ENCODE measurements around the gene MAD1L1.
A peak's percentile ranks its signal among the peaks of the same experiment; 100 is the strongest.
"Not testable (repeated sequence)": the region's sequence is repeated elsewhere in the genome, so short reads cannot be mapped to it uniquely, and the experiment has no call there.

The MAD1L1 gene

DNA sequence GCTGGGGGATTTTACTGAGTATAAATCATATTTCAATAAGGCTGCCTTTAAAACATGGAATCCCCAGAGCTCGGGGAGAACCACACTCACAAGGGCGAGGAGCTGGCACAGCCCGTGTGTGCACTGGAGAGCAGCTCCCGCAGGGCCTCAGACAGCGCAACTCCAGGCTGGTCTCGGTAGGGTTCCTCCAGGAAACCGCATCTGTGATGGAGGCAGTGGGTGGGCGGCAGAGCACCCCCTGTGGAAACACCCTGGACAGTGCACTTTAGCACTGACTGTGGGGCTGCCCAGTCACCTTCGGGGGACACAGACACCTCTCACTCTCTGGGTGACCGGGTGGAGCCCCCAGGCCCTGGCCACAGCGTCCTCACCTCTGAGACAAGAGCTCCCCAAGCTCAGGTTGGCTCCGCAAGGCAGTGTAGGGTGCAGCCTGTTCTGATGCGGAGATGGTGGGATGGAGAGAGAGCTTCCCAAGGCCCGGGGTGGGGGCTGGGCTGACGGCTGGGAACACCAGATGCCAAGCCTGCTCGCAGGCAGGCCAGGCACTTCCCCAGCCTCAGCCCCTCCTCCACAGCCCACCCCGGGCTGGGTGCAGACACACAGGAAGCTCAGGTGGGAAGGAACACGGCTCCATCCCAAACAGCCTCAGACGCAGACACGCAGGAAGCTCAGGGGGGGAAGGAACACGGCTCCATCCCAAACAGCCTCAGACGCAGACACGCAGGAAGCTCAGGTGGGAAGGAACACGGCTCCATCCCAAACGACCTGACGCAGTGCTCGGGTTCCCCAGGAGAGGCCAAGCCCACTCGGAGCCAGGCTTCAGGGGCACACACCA is 224.4 kb downstream of the MAD1L1 start:
- no peak for DNase-seq

DNA sequence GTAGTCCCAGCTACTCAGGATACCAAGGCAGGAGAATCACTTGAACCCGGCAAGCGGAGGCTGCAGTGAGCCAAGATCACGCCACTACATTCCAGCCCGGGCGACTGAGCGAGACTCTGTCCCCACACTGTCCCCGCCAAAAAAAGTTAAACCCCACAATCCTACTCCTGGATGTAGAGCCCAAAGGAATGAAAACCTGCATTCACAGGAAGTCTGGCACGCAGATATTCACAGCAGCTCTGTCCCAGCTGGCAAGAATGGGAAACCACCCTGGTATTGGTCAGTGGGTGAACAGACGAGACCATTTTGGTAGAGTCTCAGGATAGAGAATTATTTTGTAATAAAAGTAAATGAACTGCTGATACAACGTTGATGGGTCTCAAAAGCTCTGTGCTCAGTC is 225.2 kb downstream of the MAD1L1 start:
- DNase-seq = no peak

DNA sequence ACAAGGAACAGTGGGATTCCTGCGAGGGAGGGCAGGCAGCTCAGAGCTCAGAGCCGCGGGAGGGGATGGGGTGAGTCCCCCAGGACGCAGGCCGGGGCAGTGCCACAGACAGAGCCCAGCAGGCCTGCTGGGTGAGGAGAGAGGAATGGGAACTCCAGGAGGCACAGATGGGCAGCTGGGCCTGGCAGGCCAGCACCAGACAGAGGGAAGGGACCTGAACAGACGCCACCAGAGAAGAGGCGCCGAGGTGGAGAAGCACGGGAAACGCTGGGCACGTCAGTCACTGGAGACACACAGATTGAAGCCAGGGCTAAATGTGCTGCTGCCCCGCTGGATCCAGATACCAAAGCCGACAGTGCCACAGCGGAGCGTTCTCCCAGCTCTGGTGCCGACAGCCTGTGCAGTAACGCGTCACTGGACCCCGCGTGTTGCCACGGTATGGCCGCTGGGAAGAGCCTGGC is 225.8 kb downstream of the MAD1L1 start:
- no peak for DNase-seq

DNA sequence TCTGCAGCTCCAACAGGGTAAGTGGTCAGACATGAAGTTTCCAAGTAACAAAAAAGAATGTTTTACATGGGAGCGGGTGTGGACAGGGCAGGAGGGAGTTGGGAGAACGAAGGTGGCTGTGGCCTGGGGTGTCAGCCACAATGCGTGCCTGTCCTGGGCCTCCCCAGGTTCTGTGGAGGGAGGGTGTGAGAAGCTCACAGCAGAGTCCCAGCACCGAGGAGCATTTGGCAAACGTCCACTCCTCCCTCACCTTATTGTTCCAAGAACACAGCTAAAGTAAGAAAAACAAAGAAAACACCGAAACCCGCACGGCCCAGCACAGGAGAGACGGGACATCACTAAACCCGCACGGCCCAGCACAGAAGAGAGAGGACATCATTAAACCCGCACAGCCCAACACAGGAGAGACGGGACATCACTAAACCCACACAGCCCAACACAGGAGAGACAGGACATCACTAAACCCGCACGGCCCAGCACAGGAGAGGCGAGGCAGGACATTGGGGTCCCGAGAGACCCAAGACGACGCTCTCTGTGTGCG is 226.4 kb downstream of the MAD1L1 start:
- no peak for DNase-seq

DNA sequence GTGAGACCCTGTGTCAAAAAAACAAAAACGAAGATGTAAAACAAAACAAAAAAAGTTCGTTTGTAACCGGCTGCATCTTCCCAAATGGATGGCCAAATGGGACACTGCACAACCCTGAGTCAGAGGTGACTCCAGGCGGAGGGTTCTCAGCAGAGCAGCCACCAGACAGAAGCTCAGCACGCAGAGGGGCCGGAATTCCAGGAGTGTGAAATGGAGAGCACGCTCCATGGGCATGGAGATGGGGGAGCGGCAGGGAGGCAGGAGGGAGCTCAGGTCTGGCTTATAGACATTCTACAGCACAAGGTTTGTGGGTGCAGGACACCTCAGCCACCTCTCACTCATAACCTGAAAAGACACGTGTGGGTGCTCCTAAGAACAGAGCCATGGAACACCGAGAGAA is 227.0 kb downstream of the MAD1L1 start:
- no peak for DNase-seq

DNA sequence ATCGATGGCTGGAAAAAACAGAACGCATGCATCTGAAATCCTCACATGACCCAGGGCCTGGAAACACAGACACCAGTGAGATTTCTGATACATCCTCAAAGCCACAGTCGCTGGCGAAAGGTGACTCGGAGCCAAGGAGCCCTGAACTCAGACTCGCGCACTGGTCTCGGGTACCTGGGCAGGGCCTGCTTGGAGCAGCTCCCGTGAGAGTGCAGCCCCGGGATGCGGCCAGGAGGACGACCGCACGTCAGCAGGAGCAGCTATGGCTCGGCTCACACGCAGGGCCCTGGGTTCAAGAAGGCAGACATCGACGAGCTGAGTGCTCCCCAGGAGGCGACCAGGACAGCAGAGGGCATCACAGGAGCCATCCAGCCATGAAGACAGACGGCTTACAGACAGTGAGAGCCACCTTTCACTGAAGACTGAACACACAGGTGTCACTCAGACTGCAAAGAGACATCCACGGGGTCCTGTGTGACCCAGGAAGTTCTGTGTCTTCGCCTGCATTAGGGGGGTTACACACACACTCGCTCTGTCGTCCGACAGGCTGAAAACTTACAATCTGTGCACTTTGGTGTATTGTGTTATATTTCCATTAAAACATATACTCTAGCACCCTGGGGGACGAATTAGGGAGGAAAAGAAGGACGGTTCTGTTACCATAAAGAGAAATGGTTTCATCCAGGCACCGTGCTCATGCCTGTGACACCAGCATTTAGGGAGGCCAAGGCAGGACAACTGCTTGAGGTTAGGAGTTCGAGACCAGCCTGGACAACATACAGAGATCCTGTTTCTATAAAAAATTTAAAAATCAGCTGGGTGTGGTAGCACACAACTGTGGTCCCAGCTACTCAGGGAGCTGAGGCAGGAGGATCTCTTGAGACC is 227.7 kb downstream of the MAD1L1 start:
- peak in 1 of 2 donors; percentile 10 for DNase-seq

DNA sequence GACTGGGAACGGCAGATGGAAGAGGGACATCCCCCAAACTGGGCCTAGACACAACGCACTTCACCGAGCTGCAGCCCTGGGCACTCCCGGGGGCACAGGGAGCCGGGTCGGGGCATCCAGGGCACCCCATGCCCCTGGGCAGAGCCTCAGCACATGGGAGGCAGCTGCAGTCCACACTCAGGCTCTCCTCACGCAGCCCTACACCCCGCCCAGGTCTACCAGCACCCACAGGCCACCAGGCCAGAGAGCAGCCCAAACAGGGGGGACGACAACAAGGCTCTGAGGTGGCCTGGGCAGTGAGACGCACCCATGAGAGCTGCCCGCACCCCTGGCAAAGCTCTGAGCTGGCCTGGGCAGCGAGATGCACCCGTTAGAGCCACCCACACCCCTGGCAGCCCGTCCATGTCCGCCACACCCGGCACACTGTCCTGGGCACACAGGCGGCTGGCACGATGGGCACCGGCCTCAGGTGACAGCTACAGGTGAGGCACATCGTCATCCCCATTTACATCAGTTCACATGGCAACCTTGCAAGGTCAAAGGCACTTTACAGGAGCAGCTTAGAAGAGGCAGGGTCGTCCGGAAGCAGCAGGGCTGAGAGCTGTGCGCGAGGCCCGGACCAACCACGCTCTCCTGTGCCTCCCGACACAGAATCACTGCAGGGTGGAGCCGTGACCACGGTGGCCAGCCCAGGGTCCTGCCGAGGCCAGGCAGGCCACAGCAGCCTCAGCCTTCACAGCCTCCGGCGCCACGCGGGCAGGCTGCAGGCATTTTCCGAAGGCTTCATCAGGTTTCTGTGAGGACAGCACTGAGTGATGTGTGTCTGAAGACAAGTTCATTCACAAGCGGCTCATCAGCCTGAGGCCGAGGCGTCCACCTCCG is 228.6 kb downstream of the MAD1L1 start:
- DNase-seq = peak in 1 of 2 donors; percentile 9

DNA sequence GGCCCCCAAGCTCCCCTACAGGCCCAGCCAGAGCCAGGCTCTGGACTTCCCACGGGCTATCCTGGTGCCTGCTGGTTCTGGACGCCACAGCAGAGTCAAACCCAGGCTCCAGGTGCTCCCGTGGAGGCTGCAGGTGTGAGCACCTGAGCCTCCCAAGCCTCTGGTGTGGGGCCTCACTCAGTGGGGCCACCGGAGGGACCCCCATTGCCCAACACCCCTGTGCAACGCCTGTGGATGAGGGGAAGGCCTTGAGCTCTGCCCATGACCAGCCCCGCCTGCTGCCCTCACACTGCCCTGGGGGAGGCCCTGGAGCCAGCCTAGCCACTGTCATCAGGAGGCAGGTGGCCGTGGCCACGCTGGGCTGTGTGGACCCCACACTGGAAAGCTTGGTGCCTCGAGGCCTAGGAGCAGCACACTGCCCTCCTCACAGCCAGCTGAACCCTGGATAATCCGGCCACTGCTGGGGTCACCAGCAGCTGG is 229.3 kb downstream of the MAD1L1 start:
- no peak for DNase-seq

DNA sequence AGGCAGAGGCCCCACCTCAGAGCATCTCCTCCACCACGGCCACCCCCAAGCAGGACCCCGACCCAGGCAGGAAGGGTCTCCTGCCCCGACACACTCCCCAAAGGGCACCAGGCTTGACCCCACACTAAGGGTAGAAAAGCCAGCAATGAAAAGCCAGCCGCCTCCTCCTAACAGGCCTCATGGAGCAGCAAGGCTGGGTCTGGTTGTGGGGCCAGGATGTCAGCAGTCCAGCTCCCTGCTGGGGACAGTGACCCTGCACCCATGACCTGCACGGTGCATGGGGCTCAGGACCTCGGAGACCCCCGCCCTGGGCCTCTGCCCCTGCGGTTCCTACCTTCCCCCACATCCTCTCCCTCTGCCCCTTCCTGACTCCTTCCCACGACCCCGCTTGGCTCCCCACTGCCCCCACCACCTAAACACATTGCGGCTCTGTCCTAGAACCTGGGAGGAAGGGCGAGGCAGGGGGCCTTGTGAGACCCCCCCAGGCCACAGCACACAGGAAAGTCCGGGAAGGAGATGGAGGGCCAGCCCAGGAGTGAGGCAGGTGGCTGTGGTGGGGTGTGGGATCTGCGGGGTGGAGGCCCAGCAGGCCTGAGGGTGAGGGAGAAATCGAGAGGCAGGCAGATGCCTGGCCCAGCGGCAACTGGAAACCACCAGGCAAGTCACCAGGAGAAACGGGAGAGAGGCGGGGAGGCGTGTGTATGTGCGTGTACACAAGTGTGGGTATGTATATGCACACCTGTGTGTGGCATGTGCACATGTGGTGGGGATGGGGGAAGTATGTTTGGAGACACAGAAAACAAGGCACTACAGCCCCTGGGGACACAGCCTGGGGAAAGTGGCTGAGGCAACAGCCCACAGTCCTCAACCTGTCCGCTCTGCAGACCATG is 229.9 kb downstream of the MAD1L1 start:
- DNase-seq = no peak

DNA sequence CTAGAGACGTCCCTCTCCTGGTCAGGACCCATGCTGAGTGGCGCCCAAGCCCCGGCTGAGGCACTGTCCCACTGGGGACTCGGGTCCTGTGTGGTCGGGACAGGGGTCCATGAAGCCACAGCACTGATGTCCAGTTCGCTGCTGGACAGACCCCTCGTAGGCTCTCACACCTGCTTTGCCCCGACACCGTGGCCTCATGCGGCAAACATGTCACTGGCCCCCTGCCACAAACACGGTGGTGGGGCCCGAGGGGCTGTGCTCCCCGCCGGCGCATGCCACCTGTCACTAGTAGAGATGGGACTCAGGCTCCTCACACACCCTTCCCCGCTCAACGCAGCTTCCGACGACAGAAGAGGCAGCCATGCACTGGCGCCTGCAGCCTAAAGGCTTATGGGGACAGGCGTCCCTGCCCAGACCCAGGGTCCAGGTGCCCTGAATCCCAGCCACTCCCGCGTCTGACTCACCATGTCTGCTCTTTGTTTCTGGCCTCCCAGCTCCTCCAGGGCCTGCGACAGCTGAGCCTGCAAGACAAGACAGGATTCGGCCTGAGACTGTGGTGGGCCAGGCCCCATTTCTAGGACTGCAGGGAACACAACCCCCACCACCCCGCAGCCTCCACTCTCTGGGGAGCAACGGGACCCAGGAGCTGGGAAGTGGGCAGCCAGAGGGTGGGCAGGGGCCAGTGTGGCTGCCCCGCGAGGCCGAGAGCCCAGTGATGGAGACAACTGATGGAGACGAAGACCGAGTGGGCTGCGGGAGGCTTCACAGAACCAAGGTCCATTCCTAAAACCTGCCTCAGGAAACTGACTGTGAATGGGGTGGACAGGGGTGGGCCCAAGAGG is 230.9 kb downstream of the MAD1L1 start:
- DNase-seq = no peak

DNA sequence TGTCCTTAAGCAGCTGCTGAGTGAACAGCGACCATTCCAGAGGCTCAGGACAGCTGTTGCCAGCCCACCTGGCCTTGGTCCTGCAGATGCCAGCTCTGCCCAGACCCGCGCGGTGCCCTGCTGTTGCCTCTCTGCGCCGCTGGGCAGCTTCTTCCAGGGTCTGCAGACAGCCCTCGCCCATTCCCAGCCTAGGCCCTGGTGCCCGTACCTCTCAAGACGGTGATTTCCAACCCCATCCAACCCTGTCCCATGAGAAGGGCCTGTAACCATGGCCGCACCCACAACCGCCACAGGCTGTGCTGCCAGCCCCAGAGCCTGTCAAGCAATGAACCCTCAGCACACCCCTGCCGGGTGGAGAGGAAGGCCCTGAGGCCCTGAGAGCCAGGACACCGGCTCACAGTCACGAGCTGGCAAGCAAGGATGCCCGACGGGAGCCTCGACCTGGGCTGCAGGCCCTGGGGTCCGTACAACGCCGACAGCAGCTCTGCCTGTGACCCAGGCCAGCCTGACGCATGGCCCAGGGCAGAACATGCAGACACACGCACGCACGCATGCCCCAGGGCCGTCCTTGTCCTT is 231.9 kb downstream of the MAD1L1 start:
- DNase-seq = no peak

DNA sequence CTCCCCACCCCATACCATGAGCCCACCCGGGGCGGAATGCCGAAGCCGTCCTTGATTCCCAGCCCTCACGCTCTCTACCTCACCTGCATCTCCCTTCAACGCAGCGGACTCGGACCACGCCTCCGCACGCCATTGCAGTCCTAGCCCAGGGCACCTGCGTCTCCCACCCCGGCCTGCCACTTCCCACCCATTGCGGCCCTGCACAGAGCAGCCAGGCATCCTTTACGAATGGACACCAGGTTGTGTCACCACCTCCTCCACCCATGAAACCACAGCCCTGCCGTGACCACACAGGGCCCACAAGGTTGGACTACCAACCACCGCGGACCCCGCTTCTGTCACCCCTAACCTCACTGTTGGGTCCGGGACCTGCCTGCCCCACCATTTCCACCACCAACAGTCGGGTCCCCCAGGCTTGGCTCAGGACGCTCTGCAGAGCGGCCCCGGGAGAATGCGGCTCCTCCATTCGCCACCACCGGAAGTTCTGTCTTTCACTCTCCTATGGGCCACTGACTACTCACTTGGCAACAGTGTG is 232.5 kb downstream of the MAD1L1 start:
- no peak for DNase-seq

DNA sequence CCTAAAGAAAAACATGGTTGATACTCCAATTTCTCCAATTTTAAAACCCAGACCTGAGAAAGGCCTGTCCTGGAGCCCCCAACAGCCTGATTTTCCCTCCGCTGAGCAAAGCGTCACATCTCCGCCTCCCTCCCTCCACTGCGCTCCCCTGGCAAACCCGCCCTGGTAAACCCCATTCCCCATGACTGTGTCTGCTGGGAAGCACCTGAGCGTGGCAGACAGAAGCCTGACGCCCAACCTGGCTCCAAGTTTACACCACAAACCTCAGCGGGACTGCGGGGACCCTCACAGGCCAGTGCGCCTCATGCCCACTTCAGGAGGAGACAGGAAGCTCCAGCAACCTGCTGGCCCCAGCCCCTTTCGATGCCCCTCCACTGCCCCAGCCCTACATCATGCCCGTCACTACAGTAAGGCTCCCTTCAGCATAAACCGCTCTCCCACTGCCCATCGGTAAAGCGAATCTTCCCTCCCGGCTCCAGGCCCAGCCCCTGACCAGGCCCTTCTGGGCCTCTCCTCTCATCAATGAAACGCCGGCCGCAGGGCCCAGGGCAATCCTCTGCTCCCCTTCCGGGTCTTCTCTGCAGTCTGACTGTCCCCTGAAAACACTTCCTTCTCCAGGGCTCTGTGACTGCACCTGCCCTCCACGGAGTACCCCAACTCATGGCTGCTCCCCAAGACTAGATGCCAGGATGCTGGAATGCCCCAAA is 233.3 kb downstream of the MAD1L1 start:
- DNase-seq = no peak

DNA sequence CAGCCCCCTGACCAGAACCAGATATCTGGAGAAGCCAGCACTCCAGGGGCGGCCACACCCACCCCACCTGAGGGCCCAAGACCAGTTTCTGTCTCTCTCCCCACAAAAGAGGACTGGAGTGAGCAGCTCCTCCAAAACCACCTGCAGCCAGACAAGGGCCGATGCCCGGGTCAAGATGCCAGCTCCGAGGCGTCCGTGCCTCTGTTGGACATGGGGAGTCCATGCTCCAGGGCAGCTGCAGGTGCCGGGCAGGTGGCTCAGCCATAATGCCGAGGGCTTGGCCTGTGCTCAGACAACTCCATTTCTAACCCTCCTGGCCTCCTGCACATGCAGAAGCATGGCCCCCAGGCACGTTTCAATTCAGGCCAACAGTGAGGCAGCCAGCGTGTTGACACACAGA is 234.6 kb downstream of the MAD1L1 start:
- no peak for DNase-seq

DNA sequence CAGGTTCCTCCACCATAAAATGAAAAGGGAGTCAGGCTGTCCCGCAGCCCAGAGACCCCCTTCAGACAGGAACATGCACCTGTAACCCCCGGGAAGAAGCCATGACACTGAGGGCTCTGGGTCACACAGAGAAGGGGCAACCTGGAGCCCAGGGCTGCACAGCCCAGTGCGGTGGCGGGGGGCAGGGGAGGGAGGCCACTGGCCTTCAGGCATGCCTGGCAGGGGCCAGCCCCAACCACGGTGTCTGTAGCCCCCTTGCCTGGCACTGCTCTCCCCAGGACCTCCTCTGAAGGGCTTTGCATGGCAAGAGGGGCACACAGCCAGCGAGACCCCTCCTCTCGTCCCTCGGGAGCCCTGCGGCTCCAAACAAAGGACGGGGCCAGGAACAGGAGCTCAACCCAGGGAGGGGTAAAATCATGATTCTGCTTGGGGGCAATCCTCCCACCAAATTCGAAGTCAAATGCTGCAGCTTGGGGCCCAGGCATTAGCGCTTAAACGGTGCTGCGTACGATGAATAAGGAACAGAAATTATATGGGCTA is 235.1 kb downstream of the MAD1L1 start:
- no peak for DNase-seq

DNA sequence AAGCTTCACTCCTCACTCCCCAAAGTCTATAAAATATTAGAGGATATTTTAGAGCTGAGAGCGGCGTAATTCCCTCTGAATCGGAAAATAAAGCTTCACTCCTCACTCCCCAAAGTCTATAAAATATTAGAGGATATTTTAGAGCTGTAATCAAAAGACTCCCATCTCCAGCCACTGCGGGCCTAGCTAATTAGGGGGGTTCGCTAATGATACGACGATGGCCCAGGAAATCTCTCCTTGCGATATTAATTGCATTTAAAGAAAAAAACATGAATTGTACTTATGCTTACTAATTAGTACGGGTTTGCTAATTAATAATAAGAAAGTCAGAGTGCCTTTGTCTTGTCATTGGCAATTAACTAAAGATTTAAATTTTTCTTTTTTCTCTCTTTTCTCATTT is 235.9 kb downstream of the MAD1L1 start:
- DNase-seq = no peak

DNA sequence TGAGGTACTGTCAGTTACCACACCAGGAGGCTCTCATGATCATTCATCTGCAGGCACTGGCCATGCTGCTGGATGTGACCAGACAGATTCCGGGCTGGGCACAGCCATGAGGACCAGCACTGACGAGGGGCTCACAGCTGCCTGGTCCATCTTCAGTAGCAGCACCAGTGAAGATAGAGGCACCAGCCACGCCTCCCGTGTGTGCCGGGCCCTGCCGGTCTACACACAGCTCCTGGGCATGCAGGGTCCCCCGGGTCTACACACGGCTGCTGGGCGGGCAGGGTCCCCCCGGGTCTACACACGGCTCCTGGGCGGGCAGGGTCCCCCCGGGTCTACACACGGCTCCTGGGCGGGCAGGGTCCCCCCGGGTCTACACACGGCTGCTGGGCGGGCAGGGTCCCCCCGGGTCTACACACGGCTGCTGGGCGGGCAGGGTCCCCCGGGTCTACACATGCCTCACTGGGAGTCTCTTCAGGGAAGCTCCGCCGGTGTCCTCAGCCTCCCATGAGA is 236.8 kb downstream of the MAD1L1 start:
- not testable (repeated sequence) for DNase-seq

DNA sequence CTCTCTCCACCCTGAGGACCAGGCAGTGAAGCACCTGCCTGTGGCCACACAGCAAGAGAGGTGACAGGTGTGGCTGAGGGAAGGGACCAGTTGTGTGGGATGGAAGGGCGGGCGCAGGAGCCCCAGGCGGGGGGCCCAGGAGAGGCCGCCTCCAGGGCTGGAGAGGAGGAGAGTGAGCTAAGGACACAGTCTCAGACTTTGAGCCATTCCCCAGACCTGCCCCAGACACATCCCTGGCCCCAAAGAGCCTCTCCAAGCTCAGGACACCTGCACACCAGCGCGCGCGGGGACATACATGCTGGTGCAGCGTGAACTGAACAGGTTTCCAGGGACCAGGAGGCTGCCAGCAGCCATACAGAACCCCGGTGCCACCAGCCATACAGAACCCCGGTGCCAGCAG is 237.3 kb downstream of the MAD1L1 start:
- no peak for DNase-seq

DNA sequence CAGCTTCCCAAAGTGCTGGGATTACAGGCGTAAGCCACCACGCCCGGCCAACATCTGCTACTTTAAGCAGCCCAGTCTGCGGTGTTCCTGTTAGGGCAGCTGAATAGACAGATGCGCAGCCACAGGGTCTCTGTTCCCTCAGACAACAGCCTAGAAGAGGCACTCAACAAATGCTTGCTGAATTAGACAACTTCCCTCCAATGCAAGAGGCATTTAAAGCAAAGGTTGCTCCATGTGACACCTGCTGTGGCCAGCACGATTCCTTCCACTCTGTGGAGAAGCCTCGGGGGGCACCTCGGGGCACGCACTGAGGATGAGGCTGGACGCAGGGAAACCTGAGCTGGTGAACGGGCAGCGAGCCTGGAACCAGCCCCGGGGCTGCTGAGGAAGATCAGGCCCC is 237.8 kb downstream of the MAD1L1 start:
- no peak for DNase-seq

Data from CD4-positive, alpha-beta T cell treated with Interleukin-4 for 1 hour (primary cell).